ENCODE data around the gene OSBPL5. TPM values are rescaled to one million over a fixed set of nuclear protein-coding genes. Genes with fewer than 3 reads are reported as not detected.
A peak's percentile ranks its signal among the peaks of the same experiment; 100 is the strongest.

Gene OSBPL5
- total RNA-seq, 2 experiments from 2014 or later, result 0.63 to 2.7 TPM

DNA sequence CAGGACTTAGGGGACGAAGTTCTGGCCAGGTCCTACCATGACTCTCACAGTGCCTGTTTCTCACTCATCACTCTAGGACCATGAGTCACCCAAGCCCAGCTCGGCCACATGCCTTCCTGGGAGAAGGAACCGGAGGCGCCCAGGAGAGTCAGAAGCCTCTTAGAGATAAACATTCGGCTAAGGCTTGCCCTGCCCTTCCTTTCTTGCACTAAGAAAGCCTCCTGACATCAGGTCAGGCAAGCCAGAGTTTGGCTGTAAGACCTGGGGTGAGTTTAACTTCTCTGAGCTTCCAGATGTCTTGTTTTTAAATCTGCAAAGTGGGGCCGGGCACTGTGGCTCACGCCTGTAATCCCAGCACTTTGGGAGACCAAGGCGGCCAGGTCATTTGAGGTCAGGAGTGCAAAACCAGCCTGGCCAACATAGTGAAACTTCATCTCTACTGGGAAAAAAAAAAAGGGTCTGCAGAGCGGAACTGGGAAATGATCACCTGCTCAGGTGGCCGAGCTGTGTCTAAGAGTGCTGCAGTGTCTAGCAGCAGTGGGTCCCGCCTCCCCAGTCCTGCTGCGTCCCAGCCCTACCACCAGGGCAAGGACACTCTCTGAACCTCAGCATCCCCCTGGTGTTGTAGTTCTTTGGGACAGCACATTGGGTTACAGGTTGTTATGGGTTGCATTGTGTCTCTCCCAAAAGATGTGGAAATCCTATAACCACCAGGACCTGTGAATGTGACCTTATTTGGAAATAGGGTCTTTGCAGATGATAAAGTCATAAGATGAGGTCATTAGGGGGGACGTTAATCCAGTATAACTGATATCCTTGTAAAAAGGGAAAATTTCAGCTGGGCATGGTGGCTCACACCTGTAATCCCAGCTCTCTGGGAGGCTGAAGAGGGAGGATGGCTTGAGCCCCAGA lies 106.1 kb downstream of the OSBPL5 start:
- Histone ChIP-seq H2AFZ (ENCODE audit: low read length) (0 out of 2 replicates have a peak overlapping the region, but pooled peaks have one; percentile 15), H3K4me2 (ENCODE audit: low read length) (no peak overlapping the region)
- no TSS peak for BruUV-seq (replicated peaks)

DNA sequence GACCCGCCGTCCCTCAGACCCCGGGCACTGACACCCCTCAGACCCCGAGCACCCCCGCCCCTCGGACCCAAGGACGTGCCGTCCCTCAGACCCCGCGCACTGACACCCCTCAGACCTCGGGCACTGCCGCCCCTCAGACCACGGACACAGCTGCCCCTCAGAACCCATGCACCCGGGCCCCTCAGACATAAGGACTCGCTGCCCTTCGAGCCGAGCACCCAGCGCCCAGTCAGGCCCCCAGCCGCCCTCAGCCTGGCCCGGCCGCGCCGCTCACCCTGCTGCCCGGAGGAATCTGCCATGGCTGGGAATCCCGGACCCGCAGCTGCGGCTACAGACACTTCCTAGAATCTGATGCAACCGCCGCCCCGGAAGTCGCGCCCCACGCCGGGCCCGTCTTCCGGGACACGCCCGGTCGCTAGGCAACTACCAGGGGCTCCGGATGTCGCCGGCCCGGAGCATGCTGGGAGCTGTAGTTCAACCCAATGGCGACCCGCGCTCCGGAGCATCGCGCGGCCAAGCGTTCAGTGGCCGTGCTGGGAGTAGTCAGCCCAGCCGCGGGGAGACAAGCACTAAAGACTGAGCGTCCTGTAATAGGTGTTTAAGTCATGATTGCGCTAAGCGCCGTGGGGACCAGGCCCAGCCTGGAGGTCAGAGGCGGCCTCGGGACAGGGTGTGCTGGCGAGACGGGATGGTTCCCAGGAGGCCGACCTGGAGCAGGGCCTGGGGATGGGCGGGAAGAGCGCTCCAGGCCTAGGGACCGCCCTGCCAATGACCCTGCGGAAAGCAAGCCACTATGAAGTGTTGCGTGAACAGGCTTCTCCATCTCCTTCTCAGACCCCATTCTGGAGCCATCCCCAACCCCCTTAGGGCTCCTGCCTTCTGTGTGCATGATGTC lies 107.8 kb downstream of the OSBPL5 start, which contains the start of gene CARS1:
TSS of gene CARS1 (minus strand) at position 355 of the 895 bp plus-strand sequence. CDS start at position 299, 56 bp downstream.
- H4K20me1 ChIP-seq (ENCODE audit: insufficient read depth, low read length), result peaks cover 4% of the 10 kb centered on the region; the same call in 1 of the 2 replicates
- peaks cover 23% of the 10 kb centered on the region for H3K36me3 ChIP-seq (ENCODE audit: insufficient read depth, low read length)

More for the DNA sequence above, 106.1 kb downstream of the OSBPL5 start:
- CTCF ChIA-PET (ENCODE audit: unreplicated experiment), result no interaction called here
- no peaks in the 10 kb centered on the region for H3K9me2 ChIP-seq (ENCODE audit: insufficient read depth, low read length)
- no peaks in the 10 kb centered on the region for H3K9me3 ChIP-seq (ENCODE audit: low read length)
- H3K27ac ChIP-seq (ENCODE audit: low read depth, low read length, poor library complexity, severe bottlenecking), result no peak overlapping the region
- intact Hi-C loops (cut with micrococcal nuclease; ENCODE audit: unreplicated experiment), result loop anchor here (5.0 kb wide), 1 partner anchor 672 kb away; no protein-coding TSS in a partner anchor
- H3K4me1 ChIP-seq (ENCODE audit: insufficient read depth, low read length, poor library complexity, severe bottlenecking), result peaks cover 14% of the 10 kb centered on the region
- H3K4me3 ChIP-seq (ENCODE audit: low read depth, low read length, poor library complexity, severe bottlenecking), result no peak overlapping the region
- peaks cover 30% of the 10 kb centered on the region for H3K79me2 ChIP-seq (ENCODE audit: insufficient read depth, low read depth, low read length)
- peaks cover 10% of the 10 kb centered on the region for H3K36me3 ChIP-seq (ENCODE audit: insufficient read depth, low read length)
- DNase-seq (ENCODE audit: low spot score), result peak; percentile 37
- H4K20me1 ChIP-seq (ENCODE audit: insufficient read depth, low read length), result 0 out of 2 replicates have a peak, but pooled peaks cover 4% of the 10 kb centered on the region
- TF ChIP-seq, protein P1, sequence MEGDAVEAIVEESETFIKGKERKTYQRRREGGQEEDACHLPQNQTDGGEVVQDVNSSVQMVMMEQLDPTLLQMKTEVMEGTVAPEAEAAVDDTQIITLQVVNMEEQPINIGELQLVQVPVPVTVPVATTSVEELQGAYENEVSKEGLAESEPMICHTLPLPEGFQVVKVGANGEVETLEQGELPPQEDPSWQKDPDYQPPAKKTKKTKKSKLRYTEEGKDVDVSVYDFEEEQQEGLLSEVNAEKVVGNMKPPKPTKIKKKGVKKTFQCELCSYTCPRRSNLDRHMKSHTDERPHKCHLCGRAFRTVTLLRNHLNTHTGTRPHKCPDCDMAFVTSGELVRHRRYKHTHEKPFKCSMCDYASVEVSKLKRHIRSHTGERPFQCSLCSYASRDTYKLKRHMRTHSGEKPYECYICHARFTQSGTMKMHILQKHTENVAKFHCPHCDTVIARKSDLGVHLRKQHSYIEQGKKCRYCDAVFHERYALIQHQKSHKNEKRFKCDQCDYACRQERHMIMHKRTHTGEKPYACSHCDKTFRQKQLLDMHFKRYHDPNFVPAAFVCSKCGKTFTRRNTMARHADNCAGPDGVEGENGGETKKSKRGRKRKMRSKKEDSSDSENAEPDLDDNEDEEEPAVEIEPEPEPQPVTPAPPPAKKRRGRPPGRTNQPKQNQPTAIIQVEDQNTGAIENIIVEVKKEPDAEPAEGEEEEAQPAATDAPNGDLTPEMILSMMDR (conservative IDR thresholded peaks at IDR 0.05; ENCODE audit: low read length), result peak; percentile 37; the same call in 1 of the 2 replicates
- TF ChIP-seq EZH2phosphoT487 (IDR thresholded peaks at IDR 0.05; ENCODE audit: borderline replicate concordance, low read depth, low read length), result no peak
- POLR2A ChIA-PET, result no interaction called here

More for the DNA sequence above, 107.8 kb downstream of the OSBPL5 start, which contains the start of gene CARS1:
- no TSS peak for BruUV-seq (replicated peaks)
- TF ChIP-seq, protein P1 (conservative IDR thresholded peaks at IDR 0.05; ENCODE audit: low read length), result no peak
- TF ChIP-seq EZH2phosphoT487 (IDR thresholded peaks at IDR 0.05; ENCODE audit: borderline replicate concordance, low read depth, low read length), result no peak
- ChIA-PET CTCF (ENCODE audit: unreplicated experiment) (no interaction called here), POLR2A (interaction anchor here (0.6 to 1.0 kb wide), 2 partner anchors 33 to 43 kb away, joined by 3 read pairs; no protein-coding TSS in a partner anchor)
- Histone ChIP-seq H3K4me3 (ENCODE audit: low read depth, low read length, poor library complexity, severe bottlenecking) (peak within 1 kb of the TSS; percentile 95), H3K4me1 (ENCODE audit: insufficient read depth, low read length, poor library complexity, severe bottlenecking) (peaks cover 14% of the 10 kb centered on the region), H3K4me2 (ENCODE audit: low read length) (peak within 1 kb of the TSS; percentile 95), H3K9me3 (ENCODE audit: low read length) (no peaks in the 10 kb centered on the region), H3K27ac (ENCODE audit: low read depth, low read length, poor library complexity, severe bottlenecking) (peak within 1 kb of the TSS; percentile 49), H3K9me2 (ENCODE audit: insufficient read depth, low read length) (no peaks in the 10 kb centered on the region), H2AFZ (ENCODE audit: low read length) (peak within 1 kb of the TSS; percentile 90), H3K79me2 (ENCODE audit: insufficient read depth, low read depth, low read length) (peaks cover 43% of the 10 kb centered on the region)
- intact Hi-C loops (cut with micrococcal nuclease; ENCODE audit: unreplicated experiment), result loop anchor here (2.0 to 5.0 kb wide), 2 partner anchors 65 to 670 kb away; partner anchors contain the start of gene NAP1L4
- DNase-seq (ENCODE audit: low spot score), result peak; percentile 94

All from OCI-LY7 (cell line).